Measurements from ENCODE around the gene RPIA. TPM values are rescaled to one million over a fixed set of nuclear protein-coding genes. Genes with fewer than 3 reads are reported as not detected.
A peak's percentile ranks its signal among the peaks of the same experiment; 100 is the strongest.

Gene RPIA
- polyA plus RNA-seq, 3 donors, result 12.4 to 23.1 (median 17.9) TPM

- H3K4me3 ChIP-seq (replicated peaks in 1 of 3; ENCODE audit: low read depth in 2 of 3, low read length in 3 of 3), result no peak overlapping the region
Observed at GRCh38 chr2:88686320-88686719, 5.2 kb upstream of the RPIA start.

GRCh38 chr2:88687384-88687783 lies 4.1 kb upstream of the RPIA start:
- no peak for DNase-seq
- H3K36me3 Mint-ChIP-seq, result peaks cover 0 to 3% of the 10 kb centered on the region in 2 donors
- H3K9me3 Mint-ChIP-seq, result peaks cover 16 to 36% (median 23%) of the 10 kb centered on the region in 7 donors
- peaks cover 13% of the 10 kb centered on the region for H3K79me2 ChIP-seq (ENCODE audit: insufficient read depth, low read length)
- H3K4me3 ChIP-seq (replicated peaks in 1 of 3; ENCODE audit: low read depth in 2 of 3, low read length in 3 of 3), result no peak overlapping the region
- no peak for TF ChIP-seq CTCF (IDR thresholded peaks at IDR 0.05)
- H3K4me3 Mint-ChIP-seq, result no peak overlapping the region
- intact Hi-C loops (cut with micrococcal nuclease), result no loop called here
- peaks cover 16 to 19% of the 10 kb centered on the region in 2 donors for H3K4me1 ChIP-seq (ENCODE audit: control insufficient read depth in 1 of 2, insufficient read depth in 2 of 2, low read length in 2 of 2)
- no peaks in the 10 kb centered on the region for H4K20me1 ChIP-seq (ENCODE audit: insufficient read depth, low read length)
- H3K9me3 ChIP-seq (replicated peaks in 1 of 2; ENCODE audit: control insufficient read depth in 1 of 2, insufficient read depth in 1 of 2, low read length in 2 of 2), result peaks cover 4 to 23% of the 10 kb centered on the region in 2 donors
- no peaks in the 10 kb centered on the region for H3K36me3 ChIP-seq (replicated peaks in 1 of 2; ENCODE audit: control insufficient read depth in 1 of 2, insufficient read depth in 2 of 2, low read length in 2 of 2)
- no peak overlapping the region for H2AFZ ChIP-seq (ENCODE audit: insufficient read depth, low read depth, low read length, poor library complexity, severe bottlenecking)
- H3K27me3 ChIP-seq (ENCODE audit: control insufficient read depth in 2 of 2, insufficient read depth in 2 of 2, low read length in 2 of 2), result no peaks in the 10 kb centered on the region
- peaks cover 0 to 6% (median 3%) of the 10 kb centered on the region in 3 donors for H3K27me3 Mint-ChIP-seq (ENCODE audit: low read depth in 3 of 3)
- peak overlapping the region in 1 of 7 donors; percentile 75 for H3K27ac Mint-ChIP-seq
- H3K4me2 ChIP-seq (replicated peaks; ENCODE audit: extremely low read depth, low read length, poor library complexity, severe bottlenecking), result no peak overlapping the region
- peaks cover 24% of the 10 kb centered on the region for H3K4me1 Mint-ChIP-seq
- no peak overlapping the region for H3K27ac ChIP-seq (ENCODE audit: low read depth in 1 of 2, low read length in 2 of 2)
- H3K9ac ChIP-seq (ENCODE audit: insufficient read depth, low read length, poor library complexity, severe bottlenecking), result no peak overlapping the region

More at GRCh38 chr2:88686320-88686719, 5.2 kb upstream of the RPIA start:
- H3K4me3 Mint-ChIP-seq, result no peak overlapping the region
- H3K4me1 Mint-ChIP-seq, result peaks cover 26% of the 10 kb centered on the region
- no peak for TF ChIP-seq CTCF (IDR thresholded peaks at IDR 0.05)
- no peaks in the 10 kb centered on the region for H4K20me1 ChIP-seq (ENCODE audit: insufficient read depth, low read length)
- no peak overlapping the region for H3K27ac ChIP-seq (ENCODE audit: low read depth in 1 of 2, low read length in 2 of 2)
- no peak overlapping the region for H3K27ac Mint-ChIP-seq
- H3K4me2 ChIP-seq (replicated peaks; ENCODE audit: extremely low read depth, low read length, poor library complexity, severe bottlenecking), result no peak overlapping the region
- H3K9me3 ChIP-seq (replicated peaks in 1 of 2; ENCODE audit: control insufficient read depth in 1 of 2, insufficient read depth in 1 of 2, low read length in 2 of 2), result peaks cover 4 to 23% of the 10 kb centered on the region in 2 donors
- H2AFZ ChIP-seq (ENCODE audit: insufficient read depth, low read depth, low read length, poor library complexity, severe bottlenecking), result no peak overlapping the region
- intact Hi-C loops (cut with micrococcal nuclease), result no loop called here
- peaks cover 0 to 3% of the 10 kb centered on the region in 2 donors for H3K36me3 Mint-ChIP-seq
- H3K4me1 ChIP-seq (ENCODE audit: control insufficient read depth in 1 of 2, insufficient read depth in 2 of 2, low read length in 2 of 2), result peaks cover 18 to 22% of the 10 kb centered on the region in 2 donors
- peaks cover 16 to 36% (median 23%) of the 10 kb centered on the region in 7 donors for H3K9me3 Mint-ChIP-seq
- no peaks in the 10 kb centered on the region for H3K27me3 ChIP-seq (ENCODE audit: control insufficient read depth in 2 of 2, insufficient read depth in 2 of 2, low read length in 2 of 2)
- no peak overlapping the region for H3K9ac ChIP-seq (ENCODE audit: insufficient read depth, low read length, poor library complexity, severe bottlenecking)
- no peak for DNase-seq
- H3K36me3 ChIP-seq (replicated peaks in 1 of 2; ENCODE audit: control insufficient read depth in 1 of 2, insufficient read depth in 2 of 2, low read length in 2 of 2), result no peaks in the 10 kb centered on the region
- peaks cover 6% of the 10 kb centered on the region for H3K79me2 ChIP-seq (ENCODE audit: insufficient read depth, low read length)
- peaks cover 0 to 3% (median 2%) of the 10 kb centered on the region in 3 donors for H3K27me3 Mint-ChIP-seq (ENCODE audit: low read depth in 3 of 3)
- WGBS (ENCODE audit: insufficient coverage), result 90% methylated on average over 2 of the region's 4 CpGs
